Liver (tissue), 9 donors: Measurements from ENCODE around the gene SLCO2A1. TPM values are rescaled to one million over a fixed set of nuclear protein-coding genes. Genes with fewer than 3 reads are reported as not detected.

Experiments
- DNase-seq: peaks from one replicate; pipeline ENCODE4 v3.0.0-alpha.2; 2017; ENCODE audit warnings: low spot score
- H3K27ac ChIP-seq, 2 donors: one replicate each; pipeline ENCODE4 v1.7.0; 2013; ENCODE audit warnings: inconsistent platforms in 2 of 2, low read length in 2 of 2, control low read depth in 1 of 2, low read depth in 1 of 2, mild to moderate bottlenecking in 1 of 2
- H3K27me3 ChIP-seq, 4 donors: one replicate each; pipeline versions ENCODE4 v1.6.1 to v1.7.0; 2013; ENCODE audit warnings: low read length in 3 of 4, inconsistent platforms in 1 of 4, mild to moderate bottlenecking in 1 of 4, moderate library complexity in 1 of 4; ENCODE audit not compliant: control insufficient read depth in 4 of 4, insufficient read depth in 4 of 4
- H3K36me3 ChIP-seq, 4 donors: one replicate each; pipeline versions ENCODE4 v1.6.1 to v1.7.0; 2013; ENCODE audit warnings: low read length in 3 of 4, mild to moderate bottlenecking in 3 of 4, low read depth in 1 of 4, moderate library complexity in 1 of 4; ENCODE audit not compliant: control insufficient read depth in 4 of 4, insufficient read depth in 3 of 4
- H3K4me1 ChIP-seq, 4 donors: one replicate each; pipeline versions ENCODE4 v1.6.1 to v1.7.0; 2013; ENCODE audit warnings: low read length in 3 of 4, mild to moderate bottlenecking in 3 of 4, moderate library complexity in 1 of 4; ENCODE audit not compliant: control insufficient read depth in 4 of 4, insufficient read depth in 4 of 4
- H3K4me3 ChIP-seq, 3 donors: one replicate each; pipeline versions ENCODE4 v1.6.1 to v1.7.0; 2013; ENCODE audit warnings: low read length in 3 of 3, control low read depth in 1 of 3, low read depth in 1 of 3, mild to moderate bottlenecking in 1 of 3
- H3K9ac ChIP-seq, 2 donors: one replicate each; pipeline ENCODE4 v1.7.0; 2013; ENCODE audit warnings: low read length in 2 of 2, mild to moderate bottlenecking in 2 of 2, moderate library complexity in 2 of 2, control low read depth in 1 of 2, low read depth in 1 of 2
- H3K9me3 ChIP-seq, 4 donors: one replicate each; pipeline versions ENCODE4 v1.6.1 to v1.7.0; 2013; ENCODE audit warnings: low read length in 3 of 4; ENCODE audit not compliant: control insufficient read depth in 4 of 4
- ATF3 ChIP-seq: IDR thresholded peaks from 2 replicates; pipeline ENCODE4 v1.6.1; 2016; ENCODE audit warnings: antibody characterized with exemption
- EGR1 ChIP-seq, 2 donors: IDR thresholded peaks; 2 replicates each; pipeline ENCODE4 v1.6.1; 2016 to 2018; ENCODE audit warnings: antibody characterized with exemption in 2 of 2, low read depth in 2 of 2
- FOXA2 ChIP-seq: IDR thresholded peaks from 2 replicates; pipeline ENCODE4 v1.6.1; 2016; ENCODE audit warnings: antibody characterized with exemption
- GABPA ChIP-seq, 2 donors: IDR thresholded peaks in 1 of 2; conservative IDR thresholded peaks in 1 of 2; 2 replicates each; pipeline ENCODE4 v1.6.1; 2016; ENCODE audit warnings: antibody characterized with exemption in 2 of 2, mild to moderate bottlenecking in 1 of 2, moderate library complexity in 1 of 2
- HNF4A ChIP-seq, 2 donors: conservative IDR thresholded peaks; 2 replicates each; pipeline ENCODE4 v1.6.1; 2016; ENCODE audit warnings: antibody characterized with exemption in 2 of 2, mild to moderate bottlenecking in 2 of 2
- HNF4G ChIP-seq: IDR thresholded peaks from 2 replicates; pipeline ENCODE4 v1.6.1; 2016; ENCODE audit warnings: antibody characterized with exemption
- JUND ChIP-seq, 2 donors: IDR thresholded peaks; 2 replicates each; pipeline ENCODE4 v1.6.1; 2016; ENCODE audit warnings: antibody characterized with exemption in 2 of 2
- NR2F2 ChIP-seq: IDR thresholded peaks from 2 replicates; pipeline ENCODE4 v1.6.1; 2016; ENCODE audit warnings: antibody characterized with exemption
- REST ChIP-seq: IDR thresholded peaks from 2 replicates; pipeline ENCODE4 v1.6.1; 2016; ENCODE audit warnings: antibody characterized with exemption, mild to moderate bottlenecking
- SP1 ChIP-seq: IDR thresholded peaks from 2 replicates; pipeline ENCODE4 v1.6.1; 2018; ENCODE audit warnings: antibody characterized with exemption, mild to moderate bottlenecking
- TAF1 ChIP-seq: conservative IDR thresholded peaks from 2 replicates; pipeline ENCODE4 v1.6.1; 2016; ENCODE audit warnings: antibody characterized with exemption, mild to moderate bottlenecking
- YY1 ChIP-seq: IDR thresholded peaks from 2 replicates; pipeline ENCODE4 v1.6.1; 2016; ENCODE audit warnings: antibody characterized with exemption, mild to moderate bottlenecking
- ZBTB33 ChIP-seq: IDR thresholded peaks from 2 replicates; pipeline ENCODE4 v1.6.1; 2016; ENCODE audit warnings: antibody characterized with exemption
- WGBS: extraction: QIAGEN DNeasy Blood & Tissue Kit; methylation state at CpG from one replicate; pipeline ENCODE4 v1.1.7; 2013; 5-methylcytosine and 5-hydroxymethylcytosine counted together
- polyA plus RNA-seq, 2 donors: library from polyadenylated mRNA; stranded (reverse) in 1 of 2; unstranded in 1 of 2; fragments of 200-250 nt in 1 of 2; fragments of >200 nt in 1 of 2; fragmentation: Nextera tagmentation in 1 of 2; extraction: Ambion mirVana in 1 of 2; gene quantifications; one replicate each; pipeline versions ENCODE4 v1.2.1 to v1.2.3, GENCODE V29; 2013 to 2015
- total RNA-seq, 2 donors: library from RNA; depleted of rRNA; stranded (reverse); fragments of >200 nt; gene quantifications; one replicate each; pipeline ENCODE4 v1.2.3, GENCODE V29; 2014
- donor health status: healthy.
- donor health status: healthy.
- donor health status: healthy.
- donor health status: healthy.
- donor health status: healthy.

SLCO2A1 gene
- total and polyA plus RNA-seq, 4 donors, result 0.56 to 3.1 (median 2.2) TPM

GRCh38 chr3:133945381-133946095, 84.2 kb downstream of the SLCO2A1 start:
- Histone ChIP-seq H3K4me1 (peaks cover 0 to 3% (median 0%) of the 10 kb centered on the region in 4 donors), H3K27me3 (no peaks in the 10 kb centered on the region), H3K27ac (no peak overlapping the region), H3K4me3 (no peak overlapping the region), H3K9me3 (no peaks in the 10 kb centered on the region), H3K9ac (no peak overlapping the region), H3K36me3 (no peaks in the 10 kb centered on the region)
- DNase-seq, result no peak
- no peak for TF ChIP-seq SP1
- no peak for TF ChIP-seq FOXA2
- no peak for TF ChIP-seq TAF1
- no peak for TF ChIP-seq ZBTB33
- TF ChIP-seq YY1, result no peak
- TF ChIP-seq ATF3, result no peak
- TF ChIP-seq HNF4A (conservative IDR thresholded peaks at IDR 0.05), result no peak
- no peak for TF ChIP-seq EGR1 (IDR thresholded peaks at IDR 0.05; ENCODE audit: low read depth in 2 of 2)
- no peak for TF ChIP-seq GABPA (IDR thresholded peaks at IDR 0.05 in 1 of 2, conservative IDR thresholded peaks at IDR 0.05 in 1 of 2)
- no peak for TF ChIP-seq HNF4G
- no peak for TF ChIP-seq REST
- WGBS, result 90% methylated on average over 12 of the region's 12 CpGs

DNA sequence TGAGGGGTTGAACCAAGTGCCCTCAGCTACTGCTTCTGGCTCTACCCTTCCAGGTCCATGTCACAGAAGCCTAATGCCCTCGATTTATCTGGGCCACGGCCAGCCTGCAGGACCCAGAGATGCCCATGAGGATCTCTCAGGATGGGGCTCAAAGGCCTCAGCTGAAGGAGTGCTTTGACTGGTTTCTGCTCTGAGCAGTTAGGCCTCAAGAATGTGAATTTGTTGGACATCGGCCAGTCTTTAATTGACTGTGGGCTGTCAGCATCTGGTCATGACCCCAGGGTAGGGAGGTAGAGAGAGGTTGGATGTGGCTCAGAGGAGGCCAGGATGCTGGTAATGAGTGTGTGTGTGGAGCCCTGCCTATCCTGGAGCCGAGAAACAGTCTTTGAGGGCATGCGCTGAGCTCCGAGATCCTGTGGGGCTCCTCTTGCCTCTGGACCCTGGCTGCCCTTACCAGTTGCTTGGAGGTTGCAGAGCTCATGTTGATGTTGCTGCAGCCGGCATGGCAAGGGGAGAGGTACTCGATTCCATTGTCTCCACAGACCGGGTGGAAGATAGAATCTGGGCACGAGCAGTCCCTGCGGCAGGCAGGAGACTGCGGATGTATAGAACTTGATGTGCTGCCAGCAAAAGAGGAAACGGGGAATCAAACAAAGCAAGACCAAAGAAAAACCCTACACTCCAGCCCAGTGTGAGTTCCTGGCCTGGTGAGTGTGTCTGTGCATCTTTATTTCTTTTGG, 84.9 kb downstream of the SLCO2A1 start:
- TF ChIP-seq SP1, result peak; percentile 33
- TF ChIP-seq JUND (IDR thresholded peaks at IDR 0.05), result no peak
- TF ChIP-seq EGR1 (IDR thresholded peaks at IDR 0.05; ENCODE audit: low read depth in 2 of 2), result no peak
- TF ChIP-seq NR2F2, result peak; percentile 44
- Histone ChIP-seq H3K36me3 (no peaks in the 10 kb centered on the region), H3K27me3 (no peaks in the 10 kb centered on the region), H3K9ac (no peak overlapping the region), H3K27ac (no peak overlapping the region), H3K9me3 (no peaks in the 10 kb centered on the region), H3K4me1 (peaks cover 0 to 3% (median 0%) of the 10 kb centered on the region in 4 donors), H3K4me3 (no peak overlapping the region)
- DNase-seq, result no peak
- WGBS, result 78% methylated on average over 13 of the region's 13 CpGs
